Suprapubic skin (tissue), 4 donors: ENCODE measurements around the gene LILRB5. TPM values are rescaled to one million over a fixed set of nuclear protein-coding genes. Genes with fewer than 3 reads are reported as not detected.

ENCODE experiments used
- DNase-seq, 2 donors: peaks; one replicate each; pipeline ENCODE4 v3.0.0-alpha.2; 2019; ENCODE audit warnings: low spot score in 2 of 2
- H3K27ac ChIP-seq: fragments of 200-600 bp; sonication (generic); one replicate; pipeline ENCODE4 v1.5.1; 2019
- H3K27me3 ChIP-seq: fragments of 200-600 bp; sonication (generic); one replicate; pipeline ENCODE4 v1.5.1; 2019
- H3K36me3 ChIP-seq: fragments of 200-600 bp; sonication (generic); one replicate; pipeline ENCODE4 v1.5.1; 2019
- H3K4me1 ChIP-seq: fragments of 200-600 bp; sonication (generic); one replicate; pipeline ENCODE4 v1.5.1; 2019
- H3K4me3 ChIP-seq: fragments of 200-600 bp; sonication (generic); one replicate; pipeline ENCODE4 v1.5.1; 2019; ENCODE audit warnings: mild to moderate bottlenecking
- H3K9me3 ChIP-seq: fragments of 200-600 bp; sonication (generic); one replicate; pipeline ENCODE4 v1.5.1; 2019
- EP300 ChIP-seq: sonication (generic); formaldehyde crosslinking; IDR thresholded peaks from one replicate; pipeline ENCODE4 v1.6.1; 2017; ENCODE audit warnings: antibody characterized with exemption
- POLR2A ChIP-seq, 2 donors: fragments of 450-650 bp; IDR thresholded peaks; one replicate each; pipeline ENCODE4 v1.6.1; 2017; ENCODE audit warnings: antibody characterized with exemption in 2 of 2, mild to moderate bottlenecking in 2 of 2, moderate library complexity in 2 of 2
- POLR2AphosphoS5 ChIP-seq, 3 donors: sonication (generic); formaldehyde crosslinking; IDR thresholded peaks; one replicate each; pipeline ENCODE4 v1.6.1; 2017; ENCODE audit warnings: antibody characterized with exemption in 3 of 3
- WGBS: methylation state at CpG from one replicate; pipeline ENCODE4 v1.1.5; 2018; 5-methylcytosine and 5-hydroxymethylcytosine counted together
- total RNA-seq, 4 donors: library from RNA; depleted of rRNA; stranded (reverse); fragments of >200 nt; gene quantifications; one replicate each; pipeline ENCODE4 v1.1.0, GENCODE V29; 2016
- TF ChIP-seq, protein P1 (sequence below), 2 donors: fragments of 200-600 bp in 1 of 2; fragments of 450-650 bp in 1 of 2; sonication (generic) in 1 of 2; IDR thresholded peaks; one replicate each; pipeline ENCODE4 v1.5.1; 2016 to 2019; ENCODE audit warnings: antibody characterized with exemption in 2 of 2, mild to moderate bottlenecking in 1 of 2, moderate library complexity in 1 of 2

Gene LILRB5
- total RNA-seq: 1 to 10 TPM in 2 of 4 donors, under 1 TPM in 2; 0.68 to 3.4 (median 2.0) TPM

DNA sequence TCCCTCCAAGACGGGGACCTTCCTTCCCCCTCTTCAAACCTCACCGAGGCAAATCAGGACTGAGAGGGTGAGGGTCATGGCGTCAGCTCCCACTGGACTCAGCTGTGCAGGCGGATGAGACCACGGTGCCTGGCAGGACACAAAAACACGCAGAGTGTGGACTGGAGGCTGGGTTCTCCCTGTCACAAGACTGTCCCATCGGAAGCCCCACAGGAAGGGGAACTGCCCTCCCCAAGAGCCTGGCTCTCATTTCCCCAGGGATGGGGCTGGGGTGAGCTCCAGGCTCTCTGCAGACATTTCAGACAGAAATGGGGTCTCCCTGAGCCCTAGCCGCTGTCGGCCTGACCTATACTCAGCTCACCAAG is at the start of gene LILRB5:
TSS of gene LILRB5 (minus strand) at position 158 of the 365 bp plus-strand sequence. CDS start at position 78, 80 bp downstream.
- no peak for TF ChIP-seq POLR2AphosphoS5 (IDR thresholded peaks at IDR 0.05)
- TF ChIP-seq, protein P1, sequence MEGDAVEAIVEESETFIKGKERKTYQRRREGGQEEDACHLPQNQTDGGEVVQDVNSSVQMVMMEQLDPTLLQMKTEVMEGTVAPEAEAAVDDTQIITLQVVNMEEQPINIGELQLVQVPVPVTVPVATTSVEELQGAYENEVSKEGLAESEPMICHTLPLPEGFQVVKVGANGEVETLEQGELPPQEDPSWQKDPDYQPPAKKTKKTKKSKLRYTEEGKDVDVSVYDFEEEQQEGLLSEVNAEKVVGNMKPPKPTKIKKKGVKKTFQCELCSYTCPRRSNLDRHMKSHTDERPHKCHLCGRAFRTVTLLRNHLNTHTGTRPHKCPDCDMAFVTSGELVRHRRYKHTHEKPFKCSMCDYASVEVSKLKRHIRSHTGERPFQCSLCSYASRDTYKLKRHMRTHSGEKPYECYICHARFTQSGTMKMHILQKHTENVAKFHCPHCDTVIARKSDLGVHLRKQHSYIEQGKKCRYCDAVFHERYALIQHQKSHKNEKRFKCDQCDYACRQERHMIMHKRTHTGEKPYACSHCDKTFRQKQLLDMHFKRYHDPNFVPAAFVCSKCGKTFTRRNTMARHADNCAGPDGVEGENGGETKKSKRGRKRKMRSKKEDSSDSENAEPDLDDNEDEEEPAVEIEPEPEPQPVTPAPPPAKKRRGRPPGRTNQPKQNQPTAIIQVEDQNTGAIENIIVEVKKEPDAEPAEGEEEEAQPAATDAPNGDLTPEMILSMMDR (IDR thresholded peaks at IDR 0.05): no peak
- 70% methylated on average over 6 of the region's 9 CpGs for WGBS
- H3K36me3 ChIP-seq: no peaks in the 10 kb centered on the region
- H3K27me3 ChIP-seq: peaks cover 52% of the 10 kb centered on the region
- H3K4me1 ChIP-seq: no peaks in the 10 kb centered on the region
- H3K9me3 ChIP-seq: no peaks in the 10 kb centered on the region
- peak; percentile 52 to 61 for DNase-seq
- no peak within 1 kb of the TSS for H3K27ac ChIP-seq
- H3K4me3 ChIP-seq: peak within 1 kb of the TSS; percentile 27

DNA sequence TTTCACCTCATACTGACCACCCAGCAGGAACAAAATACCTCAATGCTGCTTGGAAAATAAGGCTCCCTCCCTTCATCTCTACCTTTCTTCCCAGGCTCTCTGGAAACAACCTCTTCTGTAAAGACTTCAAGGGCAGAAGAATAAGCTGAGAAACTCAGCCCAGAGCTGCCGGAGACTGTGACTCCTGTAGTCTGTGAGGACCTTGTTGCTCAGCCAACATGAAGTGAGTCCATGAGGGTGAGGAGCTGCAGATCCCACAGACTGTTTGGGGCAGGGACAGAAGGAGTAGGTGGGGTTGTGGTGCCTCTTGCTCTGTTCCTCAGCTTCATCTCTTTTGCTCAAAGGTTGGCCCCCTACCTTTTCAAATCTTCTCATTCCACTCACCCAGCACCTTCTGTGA is 48.1 kb upstream of the LILRB5 start:
- Histone ChIP-seq H3K4me3 (no peak overlapping the region), H3K36me3 (no peaks in the 10 kb centered on the region), H3K27me3 (peaks cover 15% of the 10 kb centered on the region), H3K4me1 (no peaks in the 10 kb centered on the region), H3K9me3 (no peaks in the 10 kb centered on the region), H3K27ac (no peak overlapping the region)
- TF ChIP-seq, protein P1 (IDR thresholded peaks at IDR 0.05): no peak
- TF ChIP-seq POLR2A (IDR thresholded peaks at IDR 0.05): no peak
- TF ChIP-seq EP300: no peak
- TF ChIP-seq POLR2AphosphoS5 (IDR thresholded peaks at IDR 0.05): no peak
- 92% methylated on average over 1 of the region's 1 CpG for WGBS
- no peak for DNase-seq

DNA sequence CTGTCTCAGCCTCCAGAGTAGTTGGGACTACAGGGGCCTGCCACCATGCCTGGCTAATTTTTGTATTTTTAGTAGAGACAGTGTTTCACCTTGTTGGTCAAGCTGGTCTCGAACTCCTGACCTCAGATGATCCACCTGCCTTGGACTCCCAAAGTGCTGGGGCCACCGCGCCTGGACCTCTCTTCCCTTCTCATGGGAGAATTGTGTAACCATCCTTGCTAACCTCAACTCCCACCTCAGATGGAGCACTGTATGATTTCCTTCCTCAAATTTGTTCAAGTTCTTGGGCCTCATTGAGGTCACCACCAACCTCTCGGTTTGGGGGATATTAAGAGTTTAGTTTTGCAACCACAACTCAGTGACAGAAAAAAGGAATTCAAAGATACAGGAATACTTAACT is 45.2 kb upstream of the LILRB5 start:
- 72% methylated on average over 4 of the region's 4 CpGs for WGBS
- H3K4me1 ChIP-seq: no peaks in the 10 kb centered on the region
- H3K36me3 ChIP-seq: no peaks in the 10 kb centered on the region
- H3K4me3 ChIP-seq: no peak overlapping the region
- no peaks in the 10 kb centered on the region for H3K9me3 ChIP-seq
- peak in 1 of 2 donors; percentile 40 for DNase-seq
- peaks cover 15% of the 10 kb centered on the region for H3K27me3 ChIP-seq
- TF ChIP-seq, protein P1 (IDR thresholded peaks at IDR 0.05): no peak
- TF ChIP-seq POLR2AphosphoS5 (IDR thresholded peaks at IDR 0.05) (no peak), EP300 (no peak), POLR2A (IDR thresholded peaks at IDR 0.05) (no peak)
- no peak overlapping the region for H3K27ac ChIP-seq

DNA sequence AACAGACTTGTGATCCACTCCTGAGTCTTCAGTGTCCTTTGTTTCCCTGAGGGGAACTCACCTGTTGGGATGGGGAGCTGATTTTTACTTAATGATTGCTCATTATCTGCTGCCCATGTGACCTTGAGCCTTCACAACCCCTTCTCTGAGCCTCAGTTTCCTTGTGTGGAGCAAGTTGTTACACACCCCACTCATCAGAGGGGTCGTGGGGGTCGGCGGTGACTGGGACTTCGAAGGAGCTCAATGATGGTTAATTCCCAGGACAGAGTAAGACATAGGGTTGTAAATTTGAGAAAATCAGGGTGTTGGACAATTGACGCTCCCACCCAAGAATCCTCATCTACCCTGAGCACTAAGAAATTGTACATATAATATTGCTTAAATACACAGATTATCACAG is 42.4 kb upstream of the LILRB5 start:
- Histone ChIP-seq H3K9me3 (no peaks in the 10 kb centered on the region), H3K36me3 (no peaks in the 10 kb centered on the region), H3K4me1 (no peaks in the 10 kb centered on the region), H3K27ac (no peak overlapping the region), H3K4me3 (no peak overlapping the region), H3K27me3 (peaks cover 6% of the 10 kb centered on the region)
- WGBS: 91% methylated on average over 5 of the region's 5 CpGs
- DNase-seq: peak in 1 of 2 donors; percentile 54
- TF ChIP-seq, protein P1 (IDR thresholded peaks at IDR 0.05): no peak
- TF ChIP-seq POLR2A (IDR thresholded peaks at IDR 0.05) (no peak), POLR2AphosphoS5 (IDR thresholded peaks at IDR 0.05) (no peak), EP300 (no peak)

DNA sequence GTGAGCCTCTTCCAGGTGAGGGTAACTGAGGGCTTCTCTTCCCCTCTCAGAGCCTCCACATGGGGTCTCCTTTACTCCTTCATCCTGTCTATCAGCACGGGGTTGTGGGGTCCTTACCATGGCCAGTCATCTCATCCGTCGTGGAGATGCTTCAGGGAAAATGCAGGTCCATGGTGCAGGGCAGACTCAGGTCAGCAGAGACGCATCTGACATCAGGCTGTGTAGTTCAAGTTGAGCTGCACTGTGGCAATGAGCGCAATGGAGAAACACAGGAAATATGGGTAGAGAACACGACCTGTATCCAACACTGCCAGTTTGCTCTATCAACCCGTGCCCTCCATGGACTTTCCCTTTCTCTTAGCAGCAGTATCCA is 42.0 kb upstream of the LILRB5 start:
- H3K4me1 ChIP-seq: no peaks in the 10 kb centered on the region
- no peak for TF ChIP-seq POLR2AphosphoS5 (IDR thresholded peaks at IDR 0.05)
- no peak for TF ChIP-seq POLR2A (IDR thresholded peaks at IDR 0.05)
- H3K9me3 ChIP-seq: no peaks in the 10 kb centered on the region
- H3K27ac ChIP-seq: no peak overlapping the region
- H3K4me3 ChIP-seq: no peak overlapping the region
- WGBS: 58% methylated on average over 7 of the region's 7 CpGs
- peak in 1 of 2 donors; percentile 35 for DNase-seq
- H3K36me3 ChIP-seq: no peaks in the 10 kb centered on the region
- H3K27me3 ChIP-seq: peaks cover 8% of the 10 kb centered on the region
